Stimulated activated CD8-positive, alpha-beta memory T cell treated with anti-CD3 and anti-CD28 coated beads, Interleukin-2, amount 100 ng/mL, for 48 hours (primary cell): ENCODE measurements around the gene KBTBD6.
"Not testable (repeated sequence)": the region's sequence is repeated elsewhere in the genome, so short reads cannot be mapped to it uniquely, and the experiment has no call there.

Experiments
- DNase-seq, 2 donors: peaks; one replicate each; pipeline ENCODE4 v3.0.0-alpha.2; 2020; ENCODE audit warnings: low read depth in 2 of 2

The KBTBD6 gene

GRCh38 chr13:41136396-41137031 lies 3.9 kb upstream of the KBTBD6 start:
- no peak for DNase-seq

DNA sequence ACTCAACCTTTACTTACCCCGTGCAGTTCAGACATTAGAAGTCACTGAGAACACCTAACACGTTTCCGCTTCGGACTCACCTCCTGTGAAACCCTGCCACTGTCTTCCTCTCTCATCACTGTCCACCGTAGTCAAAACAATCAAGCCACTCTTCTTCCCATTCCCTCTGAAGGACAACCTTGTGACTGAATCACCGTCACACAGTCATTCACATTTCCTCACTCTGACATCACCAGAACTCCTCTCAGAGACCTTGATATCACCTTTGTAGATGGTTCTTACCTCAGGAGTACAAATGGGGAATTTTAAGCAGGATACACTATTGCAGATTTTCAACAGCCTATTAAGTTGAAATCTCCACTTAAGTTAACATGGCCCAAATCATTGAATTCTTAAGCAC lies 1.3 kb upstream of the KBTBD6 start:
- no peak for DNase-seq

GRCh38 chr13:41131660-41132511 lies 716 bp downstream of the KBTBD6 start:
- not testable (repeated sequence) for DNase-seq

DNA sequence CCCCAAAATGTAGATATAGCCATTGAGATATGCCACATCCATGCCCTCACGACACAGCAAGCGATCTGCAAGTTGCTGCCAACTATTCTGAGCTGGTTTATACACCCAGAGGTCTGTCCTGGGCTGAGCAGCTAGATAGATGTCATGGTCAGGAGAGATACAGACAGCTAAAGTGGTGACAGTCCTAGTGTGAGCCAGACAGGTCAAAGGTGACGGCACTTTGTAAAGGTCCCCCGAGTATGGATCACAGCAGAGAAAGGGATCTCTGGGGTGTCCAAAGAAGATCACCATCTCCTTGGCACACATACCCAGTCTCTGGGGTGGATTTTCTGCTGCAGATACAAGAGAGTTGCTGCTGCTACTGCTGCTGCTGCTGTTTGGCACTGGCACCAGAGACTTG lies 1.4 kb downstream of the KBTBD6 start:
- DNase-seq, result not testable (repeated sequence)

GRCh38 chr13:41130356-41130755 lies 2.2 kb downstream of the KBTBD6 start:
- DNase-seq, result no peak

GRCh38 chr13:41127701-41128100 lies 4.9 kb downstream of the KBTBD6 start:
- DNase-seq, result no peak

DNA sequence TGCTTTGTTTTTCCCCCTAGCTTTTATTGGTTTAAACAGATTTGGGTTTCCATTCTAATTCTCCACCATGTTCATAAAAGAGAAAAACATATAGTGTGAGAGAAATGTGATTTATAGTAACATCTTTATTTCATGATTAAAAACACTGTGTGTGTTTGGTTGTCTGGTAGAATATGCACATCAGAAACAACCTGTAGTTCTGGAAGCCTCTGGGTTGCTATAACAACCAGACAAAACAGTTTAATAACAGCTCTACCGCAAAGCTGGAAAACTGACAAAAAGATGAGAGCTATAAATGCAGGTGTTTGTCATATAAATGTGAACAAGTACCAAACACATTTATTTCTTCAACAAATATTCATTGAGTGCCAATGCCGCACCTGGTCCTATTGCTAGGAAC lies 9.8 kb downstream of the KBTBD6 start:
- DNase-seq, result no peak

DNA sequence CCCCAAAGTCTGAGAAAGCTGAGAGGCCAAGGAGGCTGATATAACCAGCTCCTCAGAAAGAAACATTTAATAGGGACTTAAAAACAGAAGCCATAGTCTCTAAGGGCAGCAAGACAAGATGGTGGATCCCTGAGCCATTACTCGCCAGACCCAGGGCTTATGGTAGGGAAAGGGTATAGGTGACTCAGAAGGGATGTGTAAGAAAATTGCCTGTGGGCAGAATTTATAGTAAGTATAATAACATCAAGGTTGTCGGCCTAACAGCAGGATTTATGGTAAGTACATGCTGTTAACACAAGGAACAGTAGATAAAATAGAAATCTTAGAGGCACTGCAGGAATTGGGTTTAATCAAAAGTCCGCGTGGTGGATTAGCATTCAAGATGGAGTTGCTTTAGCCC lies 14.7 kb downstream of the KBTBD6 start:
- no peak for DNase-seq

- no peak for DNase-seq
Observed at GRCh38 chr13:41111454-41111853, 21.1 kb downstream of the KBTBD6 start.

- no peak for DNase-seq
Observed at GRCh38 chr13:41107584-41108014, 25.0 kb downstream of the KBTBD6 start.

- no peak for DNase-seq
Observed at GRCh38 chr13:41107104-41107571, 25.5 kb downstream of the KBTBD6 start.

DNA sequence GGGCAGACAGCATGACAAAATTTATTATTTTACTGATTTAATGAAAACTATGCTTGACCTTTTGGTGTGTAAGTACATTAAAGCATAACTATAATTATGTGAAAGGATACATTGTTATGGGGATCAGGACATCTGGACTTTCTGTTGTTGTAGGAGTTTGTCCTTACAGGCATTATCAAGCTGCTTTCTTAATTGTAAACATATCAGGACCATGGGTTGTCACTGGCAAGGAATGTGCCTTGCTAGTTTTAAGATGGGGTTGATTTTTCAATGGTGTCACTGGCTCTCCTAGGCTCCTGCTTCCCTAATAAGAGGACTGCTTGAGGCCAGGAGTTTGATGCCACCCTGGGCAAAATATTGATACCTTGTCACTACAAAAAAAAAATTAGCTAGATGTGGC lies 32.6 kb downstream of the KBTBD6 start:
- DNase-seq, result no peak

DNA sequence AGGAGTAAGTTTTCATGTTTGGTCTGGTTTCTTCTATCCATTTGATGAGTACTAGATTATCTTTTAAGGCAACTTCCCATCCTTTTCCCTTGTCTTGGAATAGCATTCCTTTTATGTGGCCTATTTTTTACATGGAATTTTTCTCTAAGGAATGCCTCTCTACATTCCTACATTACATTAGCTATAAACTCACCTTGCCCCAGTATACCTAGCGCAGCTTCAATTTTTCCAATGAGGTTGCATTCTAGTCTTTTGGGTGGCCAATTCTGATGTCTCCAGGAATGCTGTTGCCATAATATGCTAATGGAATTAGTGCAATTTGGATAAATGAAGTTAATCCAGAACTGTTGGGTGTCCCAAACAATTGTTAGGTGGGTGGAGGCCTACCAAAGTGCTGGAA lies 33.8 kb downstream of the KBTBD6 start:
- DNase-seq, result no peak

- not testable (repeated sequence) for DNase-seq
Observed at GRCh38 chr13:41095681-41096080, 36.9 kb downstream of the KBTBD6 start.

DNA sequence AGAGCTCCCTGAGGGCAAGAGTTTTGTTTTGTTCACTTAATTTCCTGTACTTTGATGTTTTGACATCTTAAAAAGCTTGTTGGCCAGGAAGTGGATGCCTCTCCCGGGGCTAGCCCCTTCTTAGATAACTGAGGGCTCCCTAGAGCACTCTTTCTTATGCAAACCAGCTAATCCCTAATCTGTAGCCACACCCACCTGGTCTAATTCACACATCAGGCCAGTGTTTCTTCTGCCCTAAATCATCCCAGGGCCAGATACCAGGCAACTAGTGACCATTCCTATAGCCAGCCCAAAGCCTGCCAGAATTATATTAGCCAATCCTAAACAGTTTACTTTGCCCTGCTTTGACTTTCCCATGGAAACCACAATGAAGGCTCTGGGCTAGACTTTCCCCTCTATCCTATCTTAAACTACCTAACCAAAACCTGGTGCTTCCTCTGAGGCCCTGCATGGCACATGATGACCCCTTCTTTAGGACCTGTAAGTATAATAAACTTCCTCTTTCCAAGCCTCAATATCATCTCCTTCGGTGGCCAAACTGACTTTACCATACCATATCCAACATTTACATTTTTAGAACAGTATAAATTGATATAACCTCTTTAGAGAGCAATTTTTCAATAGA lies 46.5 kb downstream of the KBTBD6 start:
- no peak for DNase-seq

DNA sequence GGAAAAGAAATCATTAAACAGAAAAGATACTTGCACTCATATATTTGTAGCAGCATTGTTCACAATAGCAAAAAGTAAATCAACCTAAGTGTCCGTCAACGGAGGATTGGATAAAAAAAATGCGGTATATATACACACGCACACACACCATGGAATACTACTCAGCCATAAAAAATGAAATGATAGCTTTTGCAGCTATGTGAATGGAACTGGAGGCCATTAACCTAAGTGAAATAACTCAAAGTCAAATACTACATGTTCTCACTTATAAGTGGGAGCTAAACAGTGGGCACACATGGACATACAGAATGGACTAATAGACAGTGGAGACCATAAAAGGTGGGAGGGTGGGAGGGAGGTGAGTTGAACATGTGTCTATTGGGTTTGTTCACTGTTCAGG lies 52.9 kb downstream of the KBTBD6 start:
- no peak for DNase-seq
